ENCODE measurements around the gene UST. TPM values are rescaled to one million over a fixed set of nuclear protein-coding genes. Genes with fewer than 3 reads are reported as not detected.
A peak's percentile ranks its signal among the peaks of the same experiment; 100 is the strongest.

Gene UST
- total and polyA plus RNA-seq, 2 of the 8 experiments (the other 6 are each of a cell fraction or from before 2014, with no cell fraction given) = 13.5 to 34.5 TPM

GRCh38 chr6:149014631-149015534 lies 268.1 kb downstream of the UST start:
- 41% methylated on average over 7 of the region's 7 CpGs; no CpG with 5 or more reads in 1 of the 2 experiments for WGBS, 2 experiments (ENCODE audit: extremely low coverage in 1 of 2, insufficient coverage in 1 of 2, insufficient read length in 1 of 2, insufficient replicate concordance in 2 of 2, low coverage in 1 of 2, low lambda C conversion rate in 2 of 2, missing lambda C conversion rate in 1 of 2)
- Histone ChIP-seq H3K27ac (ENCODE audit: low read depth, low read length) (0 out of 2 replicates have a peak overlapping the region, but pooled peaks have one; percentile 25), H4K5ac (ENCODE audit: insufficient read length, low read depth, low read length) (no peak overlapping the region), H3K56ac (replicated peaks; ENCODE audit: insufficient read length, low read depth, low read length) (no peak overlapping the region), H2BK120ac (replicated peaks; ENCODE audit: low read depth, low read length) (peak overlapping the region; percentile 25), H2BK12ac (ENCODE audit: low read depth, low read length) (peak overlapping the region; percentile 91), H3K18ac (ENCODE audit: extremely low read depth, low read length) (peak overlapping the region; percentile 86; the same call in 1 of the 2 replicates), H3K9me3 (ENCODE audit: insufficient read depth in 2 of 2, low read depth in 1 of 2, low read length in 1 of 2) (no peaks in the 10 kb centered on the region), H3K9ac (replicated peaks in 1 of 4; ENCODE audit: extremely low read depth in 1 of 4, low read depth in 3 of 4, low read length in 3 of 4) (peak overlapping the region in 1 of 4 experiments; percentile 42; a peak in 2 of 7 replicates), H3K79me2 (ENCODE audit: control insufficient read depth in 1 of 2, insufficient read depth in 2 of 2, low read length in 2 of 2) (no peaks in the 10 kb centered on the region; a peak in 1 of 4 replicates), H3K36me3 (ENCODE audit: control insufficient read depth in 2 of 4, insufficient read depth in 4 of 4, low read length in 3 of 4) (peaks cover 0 to 9% (median 3%) of the 10 kb centered on the region in 4 experiments; a peak in 4 of 8 replicates), H3K14ac (ENCODE audit: insufficient read length) (no peak overlapping the region), H3K4me3 (ENCODE audit: extremely low read depth in 1 of 4, insufficient read depth in 2 of 4, low read depth in 3 of 4, low read length in 4 of 4) (peak overlapping the region in 1 of 4 experiments; percentile 29; a peak in 3 of 8 replicates), H2AK5ac (ENCODE audit: low read depth, low read length) (0 out of 2 replicates have a peak overlapping the region, but pooled peaks have one; percentile 66), H3K4me1 (replicated peaks in 1 of 4; ENCODE audit: control insufficient read depth in 3 of 4, insufficient read depth in 4 of 4, low read length in 3 of 4) (peaks cover 7 to 20% (median 13%) of the 10 kb centered on the region in 4 experiments; a peak in 5 of 7 replicates), H3K4me2 (ENCODE audit: insufficient read depth in 1 of 2, low read depth in 2 of 2, low read length in 2 of 2) (peak overlapping the region; percentile 47 to 61), H4K20me1 (replicated peaks in 1 of 2; ENCODE audit: control insufficient read depth in 1 of 2, insufficient read depth in 2 of 2, low read length in 2 of 2) (no peaks in the 10 kb centered on the region), H3K27me3 (replicated peaks in 1 of 4; ENCODE audit: control insufficient read depth in 3 of 4, extremely low read depth in 1 of 4, insufficient read depth in 3 of 4, low read length in 3 of 4) (no peaks in the 10 kb centered on the region), H4K8ac (ENCODE audit: extremely low read depth, insufficient read depth, low read length) (no peak overlapping the region), H2BK20ac (ENCODE audit: low read length) (peak overlapping the region; percentile 98), H2AFZ (ENCODE audit: low read length) (no peak overlapping the region), H3K23ac (ENCODE audit: insufficient read length) (no peak overlapping the region), H3K23me2 (ENCODE audit: low read depth, low read length) (no peaks in the 10 kb centered on the region), H3K4ac (replicated peaks; ENCODE audit: insufficient read length, low read depth, low read length) (peak overlapping the region; percentile 49), H2BK15ac (ENCODE audit: low read length) (no peak overlapping the region), H2BK5ac (ENCODE audit: low read depth, low read length) (peak overlapping the region; percentile 96), H3K79me1 (ENCODE audit: low read depth, low read length) (no peaks in the 10 kb centered on the region), H4K91ac (replicated peaks; ENCODE audit: insufficient read length, low read length) (peak overlapping the region; percentile 97)
- ChIA-PET CTCF (ENCODE audit: partially characterized antibody) (interaction anchor here (0.5 to 7.1 kb wide), 3 partner anchors 12 to 1057 kb away, joined by 3 to 52 read pairs (median 3); no protein-coding TSS in a partner anchor), POLR2A (ENCODE audit: partially characterized antibody) (interaction anchor here (1.0 to 1.8 kb wide), 7 partner anchors 9 to 370 kb away, joined by 3 to 6 read pairs (median 3); no protein-coding TSS in a partner anchor)
- FAIRE-seq (peak; percentile 99), DNase-seq (ENCODE audit: low read depth in 1 of 2, low spot score in 2 of 2) (peak; percentile 70 to 80)
- no peak for TF ChIP-seq SUZ12 (IDR thresholded peaks at IDR 0.05; ENCODE audit: low read length)
- 0 out of 2 replicates have a peak, but pooled peaks have one; percentile 9 for TF ChIP-seq RXRA (IDR thresholded peaks at IDR 0.05; ENCODE audit: insufficient read depth, low read depth, low read length)
- 0 out of 2 replicates have a peak, but pooled peaks have one; percentile 76 for TF ChIP-seq TCF12 (IDR thresholded peaks at IDR 0.05; ENCODE audit: low read depth, low read length)
- TF ChIP-seq SP1 (IDR thresholded peaks at IDR 0.05; ENCODE audit: low read depth, low read length) = no peak; the same call in 1 of the 2 replicates
- TF ChIP-seq NANOG (IDR thresholded peaks at IDR 0.05; ENCODE audit: insufficient read depth, low read depth, low read length, poor library complexity, severe bottlenecking) = peak; percentile 52
- no peak; the same call in 1 of the 2 replicates for TF ChIP-seq POLR2AphosphoS5 (IDR thresholded peaks at IDR 0.05; ENCODE audit: low read depth, low read length)
- no peak for TF ChIP-seq CHD1 (IDR thresholded peaks at IDR 0.05; ENCODE audit: low read depth, low read length)
- no peak for TF ChIP-seq SAP30 (IDR thresholded peaks at IDR 0.05; ENCODE audit: insufficient read depth, insufficient replicate concordance, low read length)
- TF ChIP-seq PHF8 (conservative IDR thresholded peaks at IDR 0.05; ENCODE audit: low read depth, low read length) = no peak

All from H1 (cell line).